ENCODE measurements around the gene HOXC12.

Gene HOXC12

DNA sequence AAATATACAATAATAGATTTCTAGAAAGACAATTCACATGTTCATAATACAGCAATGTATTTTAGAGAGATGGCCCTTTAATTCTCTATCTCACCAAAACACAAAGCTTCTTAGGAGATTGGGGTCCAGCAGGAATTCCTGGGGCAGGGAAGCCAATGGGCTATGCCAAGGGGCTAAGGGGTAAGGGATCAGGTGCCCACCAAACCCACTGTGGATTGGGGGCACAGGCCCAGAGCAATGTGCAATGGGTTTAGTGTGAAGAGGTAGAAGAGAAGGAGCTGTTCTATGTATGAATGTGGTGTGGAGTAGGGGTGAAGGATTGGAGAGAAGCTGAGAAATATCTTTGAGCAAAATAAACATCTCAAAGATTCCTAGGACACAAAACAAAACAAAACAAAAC lies 13.5 kb upstream of the HOXC12 start:
- no peak for DNase-seq

DNA sequence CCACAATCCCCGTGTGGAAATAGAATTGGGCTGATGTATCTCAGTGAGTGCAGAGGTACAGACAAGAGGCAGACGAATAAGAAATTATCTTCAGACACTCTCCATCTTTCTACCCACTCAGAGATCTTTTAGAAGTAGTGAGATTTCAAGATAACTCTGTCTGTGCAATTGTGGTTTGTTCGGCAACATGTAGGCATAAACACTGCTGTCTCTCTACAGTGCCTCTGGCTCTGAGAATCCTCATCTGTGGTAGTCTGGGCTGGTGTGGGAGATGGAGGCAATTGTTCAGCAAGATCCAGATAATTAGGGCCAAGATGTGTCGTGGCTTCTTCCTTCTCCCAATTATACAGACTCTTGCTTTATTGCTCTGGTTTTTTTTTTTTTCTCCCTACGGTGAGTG lies 13.0 kb upstream of the HOXC12 start:
- DNase-seq = no peak

DNA sequence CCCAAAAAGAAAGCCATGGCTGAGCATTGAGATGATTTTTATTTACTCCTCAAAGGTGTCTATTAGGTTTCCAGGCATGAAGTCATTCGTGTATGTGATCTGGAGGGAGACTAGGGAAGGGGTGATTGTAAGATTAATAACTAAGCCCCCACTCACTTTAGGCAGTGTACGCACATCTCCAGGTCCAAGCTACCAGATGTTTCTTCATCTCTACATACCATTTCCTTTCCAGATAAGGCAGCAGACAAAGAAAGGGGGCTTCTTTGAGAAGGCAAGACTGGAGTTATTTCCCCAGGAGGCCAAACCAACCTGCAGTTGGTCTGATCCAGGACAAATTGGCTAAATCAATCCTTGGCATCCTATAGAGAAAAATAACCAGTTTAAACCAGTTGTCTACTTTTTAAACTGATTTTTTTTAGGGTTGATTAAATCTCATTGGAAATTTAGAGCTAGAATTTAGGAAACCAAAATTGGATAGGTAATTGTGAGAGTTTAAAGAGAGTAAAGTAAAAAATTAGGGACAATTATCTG lies 12.2 kb upstream of the HOXC12 start:
- no peak for DNase-seq

DNA sequence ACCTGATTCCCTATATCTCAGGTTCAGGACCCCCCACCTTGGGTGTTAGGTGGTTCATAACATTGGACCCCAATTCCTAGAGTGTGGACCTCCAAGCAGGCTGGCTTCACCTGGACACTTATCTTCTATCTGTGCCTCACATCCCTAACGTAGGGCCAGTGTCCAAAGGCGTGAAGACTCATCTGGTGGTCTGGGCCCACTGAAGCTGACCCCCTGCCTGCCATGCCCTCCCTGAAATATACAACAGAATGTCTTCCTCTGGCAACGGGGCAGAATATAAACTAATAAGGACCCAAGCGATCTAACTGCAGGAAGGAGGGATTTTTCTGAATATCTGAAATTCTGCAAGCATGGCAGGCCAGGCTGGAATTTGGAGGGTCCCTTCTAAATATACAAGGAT lies 10.5 kb upstream of the HOXC12 start:
- DNase-seq = peak; percentile 14

DNA sequence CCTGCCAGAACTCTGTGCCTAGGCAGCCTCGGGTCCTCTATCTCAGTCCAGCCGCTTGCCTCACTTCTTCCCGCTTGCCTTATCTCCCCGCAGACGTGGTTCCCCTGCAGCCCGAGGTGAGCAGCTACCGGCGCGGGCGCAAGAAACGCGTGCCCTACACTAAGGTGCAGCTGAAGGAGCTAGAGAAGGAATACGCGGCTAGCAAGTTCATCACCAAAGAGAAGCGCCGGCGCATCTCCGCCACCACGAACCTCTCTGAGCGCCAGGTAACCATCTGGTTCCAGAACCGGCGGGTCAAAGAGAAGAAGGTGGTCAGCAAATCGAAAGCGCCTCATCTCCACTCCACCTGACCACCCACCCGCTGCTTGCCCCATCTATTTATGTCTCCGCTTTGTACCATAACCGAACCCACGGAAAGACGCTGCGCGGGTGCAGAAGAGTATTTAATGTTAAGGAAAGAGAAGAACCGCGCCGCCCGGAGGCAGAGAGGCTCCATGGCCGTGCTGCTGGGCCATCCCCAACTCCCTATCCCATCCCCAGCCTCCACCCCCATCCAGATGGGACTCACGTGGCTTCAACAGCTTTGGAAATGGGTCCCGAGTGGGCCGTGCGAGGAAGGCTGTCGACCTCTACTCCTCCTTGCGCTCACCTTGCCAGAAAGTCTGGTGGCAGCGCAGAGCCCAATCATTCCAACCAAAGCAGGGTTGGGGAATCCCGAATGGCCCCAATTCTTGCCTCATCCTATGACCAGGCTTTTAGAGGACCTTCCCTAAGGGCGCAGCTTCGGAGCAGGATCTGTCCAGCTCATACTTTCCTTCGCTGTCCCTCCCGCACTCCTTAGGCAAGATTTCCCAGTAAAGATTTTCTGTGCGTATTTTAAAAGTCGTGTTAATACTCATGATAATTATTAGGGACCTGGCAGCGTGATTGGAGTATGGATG lies 9.5 kb upstream of the HOXC12 start:
- DNase-seq = peak; percentile 21

DNA sequence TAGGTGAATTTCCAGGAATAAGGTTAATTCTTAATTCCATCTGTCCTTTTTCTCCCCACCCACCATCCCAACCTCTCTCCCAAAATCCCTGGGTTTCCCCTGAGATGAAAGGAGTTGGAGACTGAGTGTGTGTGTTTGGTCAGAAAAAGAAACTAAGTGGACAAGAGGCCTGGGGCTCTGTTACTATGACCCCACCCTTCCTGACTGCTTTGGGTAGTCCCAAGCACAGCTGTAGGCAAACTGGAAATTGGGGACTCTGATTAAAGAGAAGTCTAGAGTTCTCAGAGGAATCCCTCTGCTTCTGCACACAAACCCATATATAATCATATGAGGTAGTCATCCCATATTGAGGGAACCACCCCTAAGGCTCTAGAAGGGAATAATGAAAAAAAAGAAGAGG lies 7.0 kb upstream of the HOXC12 start:
- no peak for DNase-seq

DNA sequence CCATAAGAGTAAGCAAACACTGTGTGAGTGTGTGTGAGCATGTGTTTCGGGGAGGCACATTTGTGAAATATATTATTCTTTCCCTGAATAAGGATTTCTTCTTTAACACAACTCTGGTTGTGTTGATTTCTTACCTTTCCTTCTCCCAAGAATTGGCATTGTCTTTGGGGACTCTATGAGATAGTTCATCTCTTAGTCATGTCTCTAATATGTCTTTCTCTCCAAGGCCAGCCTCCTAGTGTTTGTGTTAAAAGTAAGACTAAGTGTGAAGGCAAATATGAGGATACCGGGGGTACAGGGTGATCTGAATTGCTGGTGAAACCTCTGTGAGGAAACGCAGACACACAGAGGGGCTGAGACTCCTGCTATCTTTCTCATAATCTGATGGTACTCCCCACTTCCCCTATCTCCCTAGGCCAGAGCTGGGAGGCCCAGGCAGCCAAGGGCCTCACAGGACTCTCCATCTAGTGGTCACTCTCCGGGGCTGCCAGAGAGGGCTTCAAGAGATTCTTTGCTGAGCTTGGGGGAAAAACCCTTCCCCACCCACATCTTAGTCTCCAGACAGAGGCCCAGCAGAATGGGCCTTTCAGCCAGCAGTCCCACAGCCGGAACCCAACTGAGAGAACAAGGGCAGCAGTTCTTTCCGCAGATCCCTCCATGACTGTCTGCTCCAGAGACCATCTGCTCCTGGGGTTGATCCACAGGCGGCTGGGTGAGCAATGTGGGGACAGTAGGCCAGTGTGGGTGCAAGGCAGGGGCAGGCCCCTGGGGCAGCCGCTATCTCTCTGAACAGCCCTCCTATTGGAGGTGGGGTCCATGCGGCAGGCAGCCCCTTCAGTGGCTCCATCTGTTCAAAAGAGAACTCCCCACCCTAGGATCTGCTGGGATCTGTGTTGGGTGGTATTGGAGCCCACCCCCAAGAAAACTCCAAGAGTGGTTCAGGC lies 5.8 kb upstream of the HOXC12 start:
- DNase-seq = no peak

DNA sequence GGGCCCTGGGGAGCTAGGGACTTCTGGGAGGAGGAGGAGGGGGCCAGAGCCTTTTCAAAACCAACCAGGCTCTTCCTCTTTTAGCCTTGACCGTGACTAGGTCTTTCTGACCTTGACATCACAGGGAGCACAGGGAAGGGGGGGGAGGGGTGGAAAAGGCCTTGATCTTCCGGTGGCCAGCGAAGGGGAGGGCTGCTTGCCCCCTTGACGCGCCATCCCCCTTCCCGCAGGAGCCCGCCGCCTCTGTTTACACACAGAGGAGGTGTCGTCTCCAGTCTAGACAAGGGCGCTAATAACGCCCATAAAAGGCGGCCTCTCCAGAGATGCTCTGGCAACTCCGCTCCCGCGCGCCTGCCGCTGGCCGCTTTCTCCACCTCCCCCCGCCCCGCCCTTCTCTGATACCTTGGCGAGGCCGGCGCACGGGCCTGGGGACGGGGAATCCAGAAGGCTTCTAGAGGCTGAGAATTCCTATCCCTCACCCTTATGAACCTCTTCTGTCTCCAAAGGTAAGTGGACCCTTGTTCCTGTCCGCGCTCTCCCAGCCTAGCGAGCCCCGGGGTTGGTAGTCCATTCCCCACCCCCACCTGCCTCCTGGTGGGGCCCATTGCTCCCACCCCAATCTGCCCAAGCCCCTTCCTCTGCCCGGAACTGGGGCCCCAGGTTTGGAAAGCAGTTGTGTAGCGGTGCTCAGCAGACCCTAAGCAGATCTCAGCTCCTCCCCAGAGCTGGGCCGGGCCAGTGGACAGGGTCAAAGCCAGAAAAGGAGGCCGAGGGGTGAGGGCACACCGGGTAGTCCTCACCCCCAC lies 4.9 kb upstream of the HOXC12 start:
- no peak for DNase-seq

DNA sequence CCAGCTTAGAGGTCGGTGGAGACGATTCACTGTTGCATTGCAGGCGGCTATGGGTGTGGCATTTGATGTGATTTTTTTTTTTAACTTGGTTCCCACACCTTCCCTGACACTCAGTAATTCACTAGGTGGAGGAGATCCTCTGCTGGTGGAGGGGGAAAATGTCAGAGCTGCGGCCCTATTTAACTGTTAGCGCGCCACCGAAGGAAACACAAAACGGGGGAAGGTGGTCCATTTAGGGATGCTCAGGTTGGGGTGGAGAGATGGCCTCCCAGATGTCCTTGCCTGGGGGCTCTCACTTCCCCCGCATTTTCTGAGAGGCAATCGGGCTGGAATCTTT lies 4.3 kb upstream of the HOXC12 start:
- no peak for DNase-seq

DNA sequence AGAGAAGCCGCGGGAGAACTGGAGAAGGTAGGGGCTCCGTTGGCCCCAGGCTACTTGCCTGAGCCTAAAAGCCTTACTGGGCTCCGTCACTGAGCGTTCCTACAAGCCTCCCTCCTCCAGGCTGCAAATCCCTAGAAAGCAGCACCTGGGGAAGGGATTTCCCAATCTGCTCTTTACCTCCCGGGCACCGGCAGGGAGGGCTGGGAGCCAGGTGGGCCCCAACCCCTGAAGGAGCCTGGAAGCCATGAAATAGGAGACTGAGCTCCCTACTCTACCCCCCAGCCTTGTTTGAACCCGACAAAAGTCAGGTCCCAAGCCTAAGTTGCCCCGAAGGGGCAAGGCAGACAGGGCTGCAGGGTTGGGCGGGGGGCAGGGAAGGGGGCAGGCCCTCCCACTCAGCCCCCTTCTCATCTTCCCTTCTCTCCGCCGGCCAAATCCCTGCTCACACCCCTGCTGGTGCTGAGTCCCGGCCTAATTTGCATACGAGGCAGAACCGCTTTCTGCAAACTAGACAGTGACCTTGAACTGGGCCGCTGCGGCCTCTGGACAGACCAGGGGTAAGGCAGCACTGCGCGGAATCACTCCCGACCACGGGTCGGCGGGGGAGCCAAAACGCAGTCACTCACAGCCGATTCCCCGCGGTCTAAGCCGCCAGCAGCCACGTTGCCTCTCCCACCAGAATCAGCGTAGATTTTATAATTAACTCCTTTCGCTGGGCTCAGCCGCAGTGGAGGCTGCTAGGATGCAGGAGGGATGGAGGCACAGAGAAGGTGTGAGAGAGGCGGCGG lies 3.7 kb upstream of the HOXC12 start:
- DNase-seq = no peak

DNA sequence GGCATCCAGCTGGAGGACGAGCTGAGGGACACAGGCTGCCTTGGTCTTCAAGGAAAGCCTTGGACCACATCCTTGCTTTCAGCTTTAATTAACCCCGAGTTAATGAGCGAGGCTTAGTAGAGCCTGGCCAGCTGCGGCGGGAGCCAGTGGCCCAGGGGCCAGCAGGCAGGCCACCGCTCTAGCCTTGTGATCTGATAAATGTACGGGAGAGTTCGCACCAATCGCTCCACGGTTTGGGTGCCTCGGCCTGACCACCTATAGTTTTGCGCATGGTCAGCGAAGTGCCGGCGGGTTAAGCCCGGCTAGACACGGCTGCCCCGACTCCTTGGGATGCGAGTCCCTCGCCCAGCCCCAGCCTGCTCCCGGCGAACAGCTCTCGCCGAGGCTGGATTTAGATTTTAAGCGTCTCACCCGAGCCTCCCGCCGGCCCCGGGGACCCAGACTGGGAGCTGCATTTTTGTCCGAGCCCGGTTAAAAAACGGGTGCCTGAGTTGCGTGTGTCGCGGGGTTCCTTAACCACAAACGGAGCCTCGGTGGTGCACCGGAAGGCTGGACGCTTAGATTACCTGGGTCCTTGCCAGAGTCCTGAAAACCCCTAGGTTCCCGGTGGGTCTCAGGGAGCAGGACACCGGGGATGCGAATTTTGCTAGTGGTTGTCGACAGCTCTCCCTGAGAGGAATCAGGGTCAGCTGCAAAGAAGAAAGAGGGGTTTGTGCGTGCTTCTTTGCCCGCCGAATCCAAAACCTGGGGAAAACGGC lies 2.9 kb upstream of the HOXC12 start:
- DNase-seq = no peak

DNA sequence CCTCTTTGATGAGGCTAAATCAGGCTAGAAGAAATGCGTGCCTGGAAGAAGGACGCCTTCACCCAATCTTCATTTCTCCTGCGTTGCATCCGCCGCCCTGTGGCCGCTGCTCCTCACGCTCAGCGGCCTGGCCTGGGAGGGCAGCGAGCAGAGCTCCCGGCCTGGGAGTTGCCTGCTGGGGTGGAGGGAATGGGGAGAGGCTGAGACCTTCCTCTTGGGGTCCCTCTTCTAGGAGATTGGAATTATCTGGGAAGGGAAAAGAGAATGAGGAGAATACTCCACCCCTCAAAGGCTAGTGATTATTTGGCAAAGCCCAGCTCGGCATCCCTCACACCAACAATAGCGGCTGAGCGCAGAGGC lies 2.4 kb upstream of the HOXC12 start:
- no peak for DNase-seq

DNA sequence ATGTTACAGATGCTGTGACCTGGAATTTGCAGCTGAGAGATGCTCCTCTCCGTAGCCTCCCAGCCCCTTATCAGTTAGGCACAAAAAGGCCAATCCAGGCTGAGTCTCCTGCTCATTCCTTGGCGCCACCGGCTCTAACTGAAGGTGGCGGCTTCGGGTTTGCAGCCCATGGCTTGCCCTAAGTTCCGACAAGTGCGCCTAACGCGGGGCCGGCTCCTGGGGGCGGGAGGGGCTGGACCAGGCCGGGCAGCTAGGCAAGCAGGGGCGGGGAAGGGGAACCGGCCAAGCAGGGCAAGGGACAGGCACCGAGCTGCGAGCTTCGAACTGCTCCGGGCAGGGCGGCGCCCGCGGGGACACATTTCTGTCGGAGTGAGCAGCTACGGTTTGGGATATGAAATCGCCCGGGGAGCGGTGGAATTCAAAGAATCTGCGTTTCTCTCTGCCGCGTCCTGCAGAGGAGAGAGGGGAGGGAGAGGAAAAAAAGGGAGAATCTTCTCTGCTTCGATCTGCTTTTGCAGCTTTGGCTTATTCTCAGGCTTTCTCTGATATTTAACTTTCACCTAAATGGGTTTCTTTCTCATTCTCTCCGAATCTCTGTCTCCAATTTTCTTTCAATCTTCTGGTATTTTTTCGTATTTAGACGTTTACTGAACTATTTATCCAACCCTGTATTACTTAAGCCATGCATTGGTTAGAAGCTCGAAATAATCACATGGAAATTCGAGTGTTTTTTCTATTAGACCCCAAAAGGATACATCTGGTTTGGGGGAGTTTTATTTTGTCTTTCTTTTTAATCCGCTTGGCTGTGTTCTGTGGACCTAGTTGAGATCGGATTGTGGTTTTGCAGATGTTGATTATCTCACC lies 1.6 kb upstream of the HOXC12 start:
- no peak for DNase-seq

DNA sequence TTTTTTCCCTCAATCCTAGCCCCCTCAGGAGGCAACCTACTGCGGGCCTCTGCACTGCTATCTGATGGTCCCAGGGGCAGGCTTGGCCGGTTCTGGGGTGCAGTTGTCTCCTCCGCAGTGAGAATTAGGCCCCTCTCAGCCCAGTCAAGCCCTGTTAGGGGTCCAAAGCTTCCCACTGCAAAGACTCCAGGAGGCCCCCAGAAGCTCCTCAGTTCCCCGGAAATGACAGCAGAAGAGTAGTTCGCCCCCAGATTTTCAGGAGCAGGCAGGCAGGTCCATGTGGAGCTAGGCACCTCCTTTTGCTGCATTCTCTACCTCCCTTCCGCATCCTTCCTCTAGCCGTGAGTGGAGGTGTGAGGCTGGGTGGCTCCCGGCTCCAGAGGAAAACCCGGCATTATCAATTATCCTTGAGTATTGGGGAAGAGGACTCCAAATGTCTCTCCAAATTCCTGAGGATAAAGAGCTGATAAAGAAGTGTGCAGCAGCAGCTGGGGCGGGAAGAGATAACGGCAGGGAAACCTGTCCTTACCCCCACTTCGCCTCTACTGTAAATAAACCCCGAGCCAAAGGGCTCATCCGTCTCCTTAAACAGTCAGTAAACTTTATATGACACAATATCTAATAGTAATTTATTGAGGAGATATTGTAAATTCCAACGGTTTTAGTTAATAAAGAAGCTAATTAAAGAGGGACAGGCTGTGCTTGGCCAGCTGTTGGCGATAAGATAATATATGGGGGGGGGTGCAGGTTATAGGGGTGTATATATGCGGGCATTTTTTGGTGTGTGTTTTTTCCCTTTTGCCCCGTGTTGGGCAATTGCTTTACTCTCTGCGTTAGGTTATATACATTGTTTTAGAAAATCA lies 641 bp upstream of the HOXC12 start:
- DNase-seq = no peak

DNA sequence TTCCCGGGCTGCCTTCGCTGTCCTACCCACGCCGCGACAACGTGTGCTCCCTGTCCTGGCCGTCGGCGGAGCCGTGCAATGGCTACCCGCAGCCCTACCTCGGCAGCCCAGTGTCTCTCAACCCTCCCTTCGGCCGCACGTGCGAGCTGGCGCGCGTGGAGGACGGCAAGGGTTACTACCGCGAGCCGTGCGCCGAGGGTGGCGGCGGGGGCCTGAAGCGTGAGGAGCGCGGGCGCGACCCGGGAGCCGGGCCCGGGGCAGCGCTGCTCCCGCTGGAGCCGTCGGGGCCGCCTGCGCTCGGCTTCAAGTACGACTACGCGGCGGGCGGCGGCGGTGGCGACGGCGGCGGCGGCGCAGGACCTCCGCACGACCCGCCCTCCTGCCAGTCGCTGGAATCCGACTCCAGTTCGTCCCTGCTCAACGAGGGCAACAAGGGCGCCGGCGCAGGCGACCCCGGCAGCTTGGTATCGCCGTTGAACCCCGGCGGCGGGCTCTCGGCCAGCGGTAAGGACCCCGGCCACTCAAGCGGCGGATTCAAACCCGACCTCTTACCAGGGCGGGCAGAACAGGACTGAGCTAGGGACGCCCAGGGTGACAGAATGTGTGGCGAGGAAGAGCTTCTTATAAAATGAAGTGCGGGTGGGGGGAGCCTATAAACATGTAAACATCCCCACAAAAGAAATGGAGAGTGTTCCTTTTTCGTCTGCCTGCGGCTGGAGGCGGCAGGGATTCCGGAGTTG lies 503 bp downstream of the HOXC12 start:
- DNase-seq = no peak

DNA sequence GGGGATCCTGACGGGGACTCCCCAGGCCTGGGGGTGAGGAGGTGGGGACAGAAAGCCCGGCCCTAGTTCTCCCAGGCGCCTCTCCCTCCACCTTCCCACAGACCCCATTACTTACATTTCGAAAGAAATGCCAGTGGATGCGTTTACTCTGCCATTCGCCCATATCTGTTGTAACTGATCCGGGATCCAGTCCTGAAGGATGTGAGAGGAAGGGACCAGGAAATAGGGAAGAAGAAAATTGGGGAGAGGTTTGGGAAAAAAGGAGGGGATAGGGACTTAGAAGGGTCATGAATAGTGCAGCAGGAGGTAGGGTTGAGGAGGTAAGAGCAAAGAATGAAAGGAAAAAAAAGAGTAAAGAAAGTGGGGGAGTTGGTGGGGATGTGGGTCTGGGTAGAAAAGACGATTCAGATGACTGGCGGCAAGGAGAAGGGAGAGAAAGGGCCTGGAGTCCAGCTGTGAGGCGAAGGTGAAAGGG lies 1.1 kb downstream of the HOXC12 start:
- DNase-seq = no peak

DNA sequence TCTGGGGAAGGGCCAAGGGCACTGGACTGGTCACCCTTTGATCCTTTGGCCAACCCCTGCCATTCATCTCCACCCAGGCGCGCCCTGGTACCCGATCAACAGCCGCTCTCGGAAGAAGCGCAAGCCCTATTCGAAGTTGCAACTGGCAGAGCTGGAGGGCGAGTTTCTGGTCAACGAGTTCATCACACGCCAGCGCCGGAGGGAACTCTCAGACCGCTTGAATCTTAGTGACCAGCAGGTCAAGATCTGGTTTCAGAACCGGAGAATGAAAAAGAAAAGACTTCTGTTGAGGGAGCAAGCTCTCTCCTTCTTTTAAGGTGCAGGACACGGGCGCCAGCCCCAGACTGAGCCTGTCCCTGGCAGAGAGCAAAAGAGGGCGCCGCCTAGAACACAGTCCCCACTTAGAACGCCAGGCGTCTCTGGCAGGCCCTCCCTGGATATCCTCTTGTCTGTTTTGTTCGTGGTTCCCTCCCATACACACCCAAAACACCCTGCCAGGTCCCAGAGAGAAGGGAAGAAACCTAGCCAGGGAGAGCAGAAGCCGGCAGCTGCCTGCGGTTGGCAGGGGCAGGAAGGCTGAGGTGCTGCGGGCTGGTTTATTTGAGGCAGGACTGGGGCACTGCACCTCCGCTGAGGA lies 1.7 kb downstream of the HOXC12 start:
- DNase-seq = no peak
